ENCODE data around the gene GPR4. TPM values are rescaled to one million over a fixed set of nuclear protein-coding genes. Genes with fewer than 3 reads are reported as not detected.

GPR4 gene
- total RNA-seq, 1 donor = not detected

DNA sequence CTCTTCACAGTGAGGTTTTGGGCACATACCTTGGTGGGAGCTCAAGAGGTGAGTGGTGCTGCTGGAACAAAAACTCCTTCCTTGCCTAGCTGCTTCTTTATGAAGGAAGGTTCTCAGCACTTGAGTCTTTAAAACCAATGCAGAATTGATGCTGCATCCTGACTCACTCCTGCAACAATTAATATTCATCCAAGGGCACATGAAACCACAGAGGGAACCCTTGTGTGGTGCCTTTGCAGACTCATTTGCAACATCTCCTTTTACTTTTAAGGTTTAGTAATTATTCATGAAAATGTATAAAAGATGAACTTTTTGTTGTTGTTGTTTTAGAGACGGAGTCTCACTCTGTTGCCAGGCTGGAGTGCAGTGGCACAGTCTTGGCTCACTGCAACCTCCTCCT is 47.5 kb downstream of the GPR4 start:
- no peak overlapping the region for H3K4me3 ChIP-seq (ENCODE audit: low read depth, low read length)
- no peak for DNase-seq (ENCODE audit: low read depth)
- TF ChIP-seq, protein P1, sequence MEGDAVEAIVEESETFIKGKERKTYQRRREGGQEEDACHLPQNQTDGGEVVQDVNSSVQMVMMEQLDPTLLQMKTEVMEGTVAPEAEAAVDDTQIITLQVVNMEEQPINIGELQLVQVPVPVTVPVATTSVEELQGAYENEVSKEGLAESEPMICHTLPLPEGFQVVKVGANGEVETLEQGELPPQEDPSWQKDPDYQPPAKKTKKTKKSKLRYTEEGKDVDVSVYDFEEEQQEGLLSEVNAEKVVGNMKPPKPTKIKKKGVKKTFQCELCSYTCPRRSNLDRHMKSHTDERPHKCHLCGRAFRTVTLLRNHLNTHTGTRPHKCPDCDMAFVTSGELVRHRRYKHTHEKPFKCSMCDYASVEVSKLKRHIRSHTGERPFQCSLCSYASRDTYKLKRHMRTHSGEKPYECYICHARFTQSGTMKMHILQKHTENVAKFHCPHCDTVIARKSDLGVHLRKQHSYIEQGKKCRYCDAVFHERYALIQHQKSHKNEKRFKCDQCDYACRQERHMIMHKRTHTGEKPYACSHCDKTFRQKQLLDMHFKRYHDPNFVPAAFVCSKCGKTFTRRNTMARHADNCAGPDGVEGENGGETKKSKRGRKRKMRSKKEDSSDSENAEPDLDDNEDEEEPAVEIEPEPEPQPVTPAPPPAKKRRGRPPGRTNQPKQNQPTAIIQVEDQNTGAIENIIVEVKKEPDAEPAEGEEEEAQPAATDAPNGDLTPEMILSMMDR (IDR thresholded peaks at IDR 0.05; ENCODE audit: insufficient read depth, low read length) = no peak

DNA sequence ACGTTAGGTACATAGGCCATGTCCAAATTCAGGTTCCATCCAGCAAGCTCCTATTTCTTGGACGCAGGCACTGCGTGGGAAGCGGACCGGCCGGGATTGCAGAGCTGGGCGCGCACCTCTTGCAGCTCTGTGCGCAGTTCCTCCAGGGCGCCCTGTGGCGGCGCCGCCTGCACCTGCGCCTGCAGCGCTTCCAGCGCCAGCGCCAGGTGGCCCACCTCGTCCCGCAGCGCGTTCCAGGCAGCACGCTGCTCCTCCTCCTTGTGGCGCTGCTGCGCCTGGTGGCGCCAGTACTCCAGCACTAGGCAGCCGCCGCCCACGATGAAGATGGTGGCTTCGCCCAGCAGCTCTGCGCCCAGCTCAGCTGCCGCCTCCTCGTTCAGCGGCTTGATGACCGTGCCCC is 48.5 kb downstream of the GPR4 start:
- TF ChIP-seq, protein P1 (IDR thresholded peaks at IDR 0.05; ENCODE audit: insufficient read depth, low read length) = no peak
- DNase-seq (ENCODE audit: low read depth) = no peak
- no peak overlapping the region for H3K4me3 ChIP-seq (ENCODE audit: low read depth, low read length)

DNA sequence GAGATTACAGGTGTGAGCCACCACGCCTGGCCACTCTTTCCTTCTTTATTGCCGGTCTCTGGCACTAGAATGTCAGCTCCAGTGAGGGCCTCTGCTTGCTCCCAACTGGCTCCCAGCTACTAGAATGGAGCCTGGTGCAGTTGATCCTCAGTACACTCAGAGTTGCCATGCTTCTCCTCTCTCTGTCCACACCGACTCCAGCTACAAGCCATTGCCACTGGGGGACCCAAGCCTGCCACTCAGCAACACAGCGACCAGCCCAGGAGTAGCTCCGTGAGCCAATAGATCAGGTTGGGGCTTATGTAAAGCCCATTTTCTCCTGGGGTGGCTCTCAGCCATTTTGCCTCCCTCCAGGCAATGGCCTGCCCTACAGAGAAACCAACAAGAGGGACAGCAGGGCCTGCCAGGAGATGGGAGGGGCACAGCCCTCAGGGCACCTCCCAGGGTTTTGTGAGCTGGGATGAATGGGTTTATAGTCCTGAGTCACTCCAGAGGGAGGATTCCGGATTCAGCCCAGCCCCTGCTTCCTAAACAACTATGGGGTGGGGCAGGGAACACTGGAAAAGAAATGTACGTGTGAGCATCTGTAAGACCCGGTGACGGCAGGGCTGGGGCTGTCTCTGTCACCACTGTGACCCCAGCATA is 53.9 kb downstream of the GPR4 start:
- no peak overlapping the region for H3K4me3 ChIP-seq (ENCODE audit: low read depth, low read length)
- DNase-seq (ENCODE audit: low read depth) = peak; percentile 60
- TF ChIP-seq, protein P1 (IDR thresholded peaks at IDR 0.05; ENCODE audit: insufficient read depth, low read length) = no peak

DNA sequence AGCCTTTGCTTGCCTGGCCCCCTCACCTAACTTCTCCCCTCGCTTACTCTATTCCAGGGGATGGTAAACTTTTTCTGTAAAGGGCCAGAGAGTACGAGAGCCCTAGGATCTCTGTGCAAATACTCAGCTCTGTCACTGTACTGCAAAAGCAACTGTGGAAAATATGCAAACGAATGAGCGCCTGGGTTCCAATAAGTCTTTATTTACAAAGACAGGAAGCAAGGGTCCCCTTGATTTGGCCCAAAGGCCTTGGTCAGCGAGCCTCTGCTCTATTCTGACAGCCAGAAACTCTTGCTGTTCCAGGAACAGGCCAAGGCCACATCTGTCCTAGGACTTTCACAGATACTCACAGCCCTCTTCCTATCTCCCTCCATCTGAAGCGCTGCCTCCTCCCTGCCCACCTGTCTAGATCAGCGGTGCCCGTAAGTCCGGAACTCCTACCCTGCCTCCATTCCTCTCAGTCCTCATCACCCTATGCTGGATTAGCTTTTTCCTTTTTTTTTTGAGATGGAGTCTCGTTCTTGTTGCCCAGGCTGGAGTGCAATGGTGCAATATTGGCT is 54.7 kb downstream of the GPR4 start:
- TF ChIP-seq, protein P1 (IDR thresholded peaks at IDR 0.05; ENCODE audit: insufficient read depth, low read length) = no peak
- no peak overlapping the region for H3K4me3 ChIP-seq (ENCODE audit: low read depth, low read length)
- no peak for DNase-seq (ENCODE audit: low read depth)

DNA sequence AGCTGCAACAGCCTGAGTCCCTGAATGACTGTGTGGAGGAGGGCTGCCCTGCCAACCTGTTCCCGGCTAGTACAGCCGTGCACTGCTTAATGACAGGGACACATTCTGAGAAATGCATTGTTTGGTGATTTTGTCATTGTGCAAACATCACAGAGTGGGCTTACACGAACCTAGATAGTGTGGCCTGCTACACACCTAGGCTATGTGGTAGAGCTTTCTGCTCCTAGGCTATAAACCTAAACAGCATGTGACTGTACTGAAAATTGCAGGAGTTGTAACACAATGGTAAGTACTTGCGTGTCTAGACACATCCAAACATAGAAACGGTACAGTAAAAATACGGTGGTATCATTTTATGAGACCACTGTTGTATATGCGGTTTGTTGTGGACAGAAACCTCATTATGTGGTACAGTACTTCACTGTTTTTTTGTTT is 59.8 kb downstream of the GPR4 start:
- no peak for DNase-seq (ENCODE audit: low read depth)
- TF ChIP-seq, protein P1 (IDR thresholded peaks at IDR 0.05; ENCODE audit: insufficient read depth, low read length) = no peak
- H3K4me3 ChIP-seq (ENCODE audit: low read depth, low read length) = no peak overlapping the region

Small RNA genes within 50 kb of the gene (small RNA-seq; reads per million reads assigned to genes)
- not detected for gene RN7SL836P

Other genes with a start within 250 kb of the GPR4 start
- 22.3 and 34.8 TPM in 2 replicates for gene ERCC2, start 231.6 kb downstream of the GPR4 start, total RNA-seq (ENCODE audit: low replicate concordance)
- 1.3 and 2.8 TPM in 2 replicates for gene PPP1R13L, start 197.1 kb downstream of the GPR4 start, total RNA-seq (ENCODE audit: low replicate concordance)
- 3.0 and 5.7 TPM in 2 replicates for gene POLR1G, start 195.6 kb downstream of the GPR4 start, total RNA-seq (ENCODE audit: low replicate concordance)
- 109 and 111 TPM in 2 replicates for gene ERCC1, start 178.3 kb downstream of the GPR4 start, total RNA-seq (ENCODE audit: low replicate concordance)
- 0.33 and 0.81 TPM in 2 replicates for gene FOSB, start 134.2 kb downstream of the GPR4 start, total RNA-seq (ENCODE audit: low replicate concordance)
- gene RTN2, start 105.2 kb downstream of the GPR4 start, total RNA-seq (ENCODE audit: low replicate concordance) = 5.7 and 26.8 TPM in 2 replicates
- gene PPM1N, start 103.8 kb downstream of the GPR4 start, total RNA-seq (ENCODE audit: low replicate concordance) = 0.99 and 2.4 TPM in 2 replicates
- gene VASP, start 94.7 kb downstream of the GPR4 start, total RNA-seq (ENCODE audit: low replicate concordance) = 31.6 and 33.3 TPM in 2 replicates
- gene OPA3, start 17.4 kb downstream of the GPR4 start, total RNA-seq (ENCODE audit: low replicate concordance) = 8.8 and 9.6 TPM in 2 replicates
- 9.9 and 23.4 TPM in 2 replicates for gene EML2, start 37.2 kb upstream of the GPR4 start, total RNA-seq (ENCODE audit: low replicate concordance)
- 0.57 TPM in 1 of 2 replicates, not detected in the other for gene GIPR, start 66.0 kb upstream of the GPR4 start, total RNA-seq (ENCODE audit: low replicate concordance)
- 303 and 325 TPM in 2 replicates for gene SNRPD2, start 89.7 kb upstream of the GPR4 start, total RNA-seq (ENCODE audit: low replicate concordance)
- gene QPCTL, start 90.5 kb upstream of the GPR4 start, total RNA-seq (ENCODE audit: low replicate concordance) = 3.3 and 8.0 TPM in 2 replicates
- gene FBXO46, start 128.7 kb upstream of the GPR4 start, total RNA-seq (ENCODE audit: low replicate concordance) = 6.6 and 6.8 TPM in 2 replicates
- gene MEIOSIN, start 131.2 kb upstream of the GPR4 start, total RNA-seq (ENCODE audit: low replicate concordance) = not detected in 2 replicates
- gene SIX5, start 167.0 kb upstream of the GPR4 start, total RNA-seq (ENCODE audit: low replicate concordance) = 9.5 and 16.4 TPM in 2 replicates
- 46.5 and 85.2 TPM in 2 replicates for gene DMPK, start 180.3 kb upstream of the GPR4 start, total RNA-seq (ENCODE audit: low replicate concordance)
- 28.6 and 41.4 TPM in 2 replicates for gene DMWD, start 190.6 kb upstream of the GPR4 start, total RNA-seq (ENCODE audit: low replicate concordance)
- 0.18 TPM in 1 of 2 replicates, not detected in the other for gene RSPH6A, start 213.1 kb upstream of the GPR4 start, total RNA-seq (ENCODE audit: low replicate concordance)